Spleen (tissue), 11 donors: ENCODE data around the gene TMEM132D. TPM values are rescaled to one million over a fixed set of nuclear protein-coding genes. Genes with fewer than 3 reads are reported as not detected.

Source experiments
- DNase-seq: peaks from one replicate; pipeline ENCODE4 v3.0.0-alpha.2; 2020
- H3K27ac ChIP-seq, 8 donors: fragments of 200-600 bp; sonication (generic) in 7 of 8; 1 replicate in 4 of 8; 2 replicates in 4 of 8; pipeline versions ENCODE4 v1.5.0 to v1.8.0; 2016 to 2021; ENCODE audit warnings: inconsistent platforms in 4 of 8, mild to moderate bottlenecking in 4 of 8, moderate library complexity in 1 of 8
- H3K27me3 ChIP-seq, 7 donors: fragments of 200-600 bp; sonication (generic) in 6 of 7; replicated peaks in 1 of 7; 1 replicate in 4 of 7; 2 replicates in 3 of 7; pipeline versions ENCODE4 v1.5.0 to v1.8.0; 2016 to 2021; ENCODE audit warnings: inconsistent platforms in 3 of 7, mild to moderate bottlenecking in 1 of 7
- H3K36me3 ChIP-seq, 6 donors: fragments of 200-600 bp; sonication (generic) in 5 of 6; 1 replicate in 4 of 6; 2 replicates in 2 of 6; pipeline versions ENCODE4 v1.5.0 to v1.8.0; 2016 to 2021; ENCODE audit warnings: inconsistent platforms in 2 of 6
- H3K4me1 ChIP-seq, 6 donors: fragments of 200-600 bp; sonication (generic) in 5 of 6; 1 replicate in 3 of 6; 2 replicates in 3 of 6; pipeline versions ENCODE4 v1.5.0 to v1.8.0; 2016 to 2021; ENCODE audit warnings: inconsistent platforms in 3 of 6
- H3K4me3 ChIP-seq, 8 donors: fragments of 200-600 bp; sonication (generic) in 7 of 8; 1 replicate in 4 of 8; 2 replicates in 4 of 8; pipeline versions ENCODE4 v1.5.0 to v1.8.0; 2016 to 2021; ENCODE audit warnings: inconsistent platforms in 4 of 8, mild to moderate bottlenecking in 4 of 8, moderate library complexity in 2 of 8
- H3K9me3 ChIP-seq, 8 donors: fragments of 200-600 bp; sonication (generic) in 7 of 8; 1 replicate in 4 of 8; 2 replicates in 4 of 8; pipeline versions ENCODE4 v1.5.0 to v1.8.0; 2016 to 2021; ENCODE audit warnings: inconsistent platforms in 4 of 8
- CTCF ChIP-seq, 11 experiments: fragments of 200-600 bp in 7 of 11; fragments of 450-650 bp in 4 of 11; sonication (generic) in 4 of 11; IDR thresholded peaks in 8 of 11; conservative IDR thresholded peaks in 3 of 11; 1 replicate in 7 of 11; 2 replicates in 4 of 11; pipeline versions ENCODE4 v1.4.0 to v1.8.0; 2016 to 2021; ENCODE audit warnings: antibody characterized with exemption in 11 of 11, inconsistent platforms in 4 of 11, mild to moderate bottlenecking in 1 of 11
- POLR2A ChIP-seq, 3 donors: fragments of 450-650 bp; IDR thresholded peaks; one replicate each; pipeline ENCODE4 v1.5.1; 2017; ENCODE audit warnings: antibody characterized with exemption in 3 of 3, mild to moderate bottlenecking in 1 of 3
- POLR2AphosphoS5 ChIP-seq, 3 donors: sonication (generic); formaldehyde crosslinking; IDR thresholded peaks; one replicate each; pipeline ENCODE4 v1.5.1; 2017; ENCODE audit warnings: antibody characterized with exemption in 3 of 3
- WGBS, 5 donors: extraction: QIAGEN DNeasy Blood & Tissue Kit in 3 of 5; methylation state at CpG; one replicate each; pipeline versions ENCODE4 v1.1.5 to v1.1.7; 2013 to 2018; 5-methylcytosine and 5-hydroxymethylcytosine counted together
- intact Hi-C: fragments of 100-400 bp; cut with DNase I; formaldehyde crosslinking; loops from one replicate; pipeline ENCODE4 v1.15.0; 2023; ENCODE audit warnings: low total_unique reads
- polyA plus RNA-seq, 3 donors: library from polyadenylated mRNA; stranded (reverse); fragments of 200-250 nt; gene quantifications; one replicate each; pipeline ENCODE4 v1.2.1, GENCODE V29; 2013
- total RNA-seq, 7 donors: library from RNA; depleted of rRNA in 3 of 7; stranded (reverse); fragments of >200 nt in 3 of 7; fragmentation: NEBNext Ultra II Directional in 4 of 7; extraction: Animal tissue kit (Norgen Biotek cat#: 25700) in 4 of 7; gene quantifications; one replicate each; pipeline versions ENCODE4 v1.1.0 to v1.2.1, GENCODE V29; 2016 to 2021
- donor health status: healthy with polysubstance abuse.
- donor health status: DM: no; HTN: no; CAD: no; lungs with moderate emphysema.
- donor health status: DM: no; HTN: no; CAD: no.
- donor health status: Bipolar disorder and iron deficiency.
- donor health status: healthy.
- donor health status: DM: no; HTN: no; CAD: no.
- donor health status: DM: yes; HTN: yes; CAD: no.

The TMEM132D gene
- total and polyA plus RNA-seq, 10 donors: 0.03 TPM; not detected in 9

- Histone ChIP-seq H3K36me3 (no peaks in the 10 kb centered on the region), H3K27ac (no peak overlapping the region), H3K27me3 (no peaks in the 10 kb centered on the region), H3K9me3 (peaks cover 0 to 25% (median 0%) of the 10 kb centered on the region in 8 donors), H3K4me3 (no peak overlapping the region), H3K4me1 (no peaks in the 10 kb centered on the region)
- no peak for DNase-seq
- WGBS, 5 donors: 64 to 78% (median 73%) methylated on average over 6 of the region's 6 CpGs
- TF ChIP-seq POLR2A (IDR thresholded peaks at IDR 0.05) (no peak), CTCF (IDR thresholded peaks at IDR 0.05 in 8 of 11, conservative IDR thresholded peaks at IDR 0.05 in 3 of 11) (no peak)
- intact Hi-C loops: no loop called here
Measured at GRCh38 chr12:129670256-129670920, 233.4 kb downstream of the TMEM132D start.

GRCh38 chr12:129665414-129665813 is 238.4 kb downstream of the TMEM132D start:
- no peak for DNase-seq
- no peaks in the 10 kb centered on the region for H3K27me3 ChIP-seq
- no peaks in the 10 kb centered on the region for H3K36me3 ChIP-seq
- WGBS, 5 donors: 71 to 81% (median 74%) methylated on average over 6 of the region's 6 CpGs
- peaks cover 0 to 43% (median 0%) of the 10 kb centered on the region in 8 donors for H3K9me3 ChIP-seq
- intact Hi-C loops: no loop called here
- no peak overlapping the region for H3K4me3 ChIP-seq
- H3K4me1 ChIP-seq: no peaks in the 10 kb centered on the region
- no peak for TF ChIP-seq POLR2AphosphoS5 (IDR thresholded peaks at IDR 0.05)
- TF ChIP-seq POLR2A (IDR thresholded peaks at IDR 0.05): no peak
- TF ChIP-seq CTCF (IDR thresholded peaks at IDR 0.05 in 8 of 11, conservative IDR thresholded peaks at IDR 0.05 in 3 of 11): no peak
- H3K27ac ChIP-seq: no peak overlapping the region

- no peaks in the 10 kb centered on the region for H3K27me3 ChIP-seq
- H3K9me3 ChIP-seq: peaks cover 0 to 20% (median 0%) of the 10 kb centered on the region in 8 donors
- no peak for DNase-seq
- H3K4me3 ChIP-seq: no peak overlapping the region
- 83 to 90% (median 85%) methylated on average over 9 of the region's 9 CpGs for WGBS, 5 donors
- intact Hi-C loops: no loop called here
- TF ChIP-seq POLR2A (IDR thresholded peaks at IDR 0.05) (no peak), POLR2AphosphoS5 (IDR thresholded peaks at IDR 0.05) (no peak), CTCF (IDR thresholded peaks at IDR 0.05 in 8 of 11, conservative IDR thresholded peaks at IDR 0.05 in 3 of 11) (no peak)
- no peaks in the 10 kb centered on the region for H3K4me1 ChIP-seq
- H3K27ac ChIP-seq: no peak overlapping the region
- no peaks in the 10 kb centered on the region for H3K36me3 ChIP-seq
Measured at GRCh38 chr12:129662234-129662633, 241.6 kb downstream of the TMEM132D start.

- Histone ChIP-seq H3K27me3 (no peaks in the 10 kb centered on the region), H3K4me1 (no peaks in the 10 kb centered on the region), H3K36me3 (no peaks in the 10 kb centered on the region), H3K9me3 (peaks cover 0 to 20% (median 0%) of the 10 kb centered on the region in 8 donors), H3K4me3 (no peak overlapping the region), H3K27ac (no peak overlapping the region)
- intact Hi-C loops: no loop called here
- DNase-seq: no peak
- 57 to 73% (median 62%) methylated on average over 7 of the region's 7 CpGs for WGBS, 5 donors
- no peak for TF ChIP-seq POLR2AphosphoS5 (IDR thresholded peaks at IDR 0.05)
- no peak for TF ChIP-seq POLR2A (IDR thresholded peaks at IDR 0.05)
- TF ChIP-seq CTCF (IDR thresholded peaks at IDR 0.05 in 8 of 11, conservative IDR thresholded peaks at IDR 0.05 in 3 of 11): no peak
Measured at GRCh38 chr12:129660946-129661345, 242.9 kb downstream of the TMEM132D start.
